Endothelial cell of umbilical vein (primary cell): ENCODE data around the gene NEDD4L. TPM values are rescaled to one million over a fixed set of nuclear protein-coding genes. Genes with fewer than 3 reads are reported as not detected.

Experiments
- BruUV-seq: library from RNA; stranded (reverse); fragments of 400-500 nt; replicated peaks from 2 replicates; lab custom pipeline; 2021; lab: Mats Ljungman, UMichigan
- CTCF ChIA-PET: fragments of 300-600, 350-600 bp; sonication (Branson Sonifier 250); formaldehyde crosslinking; loops from one replicate; lab custom pipeline; 2021; ENCODE audit warnings: antibody characterized with exemption, inconsistent platforms; lab: Charles Lee
- POLR2A ChIA-PET: fragments of 300-600, 350-600 bp; sonication (Branson Sonifier 250); formaldehyde crosslinking; loops from one replicate; lab custom pipeline; 2021; ENCODE audit warnings: antibody characterized with exemption, inconsistent platforms; lab: Charles Lee
- DNase-seq: peaks from one replicate; pipeline ENCODE4 v3.0.0-alpha.2; 2011; ENCODE audit warnings: low read depth, low spot score
- FAIRE-seq: peaks from 2 replicates; lab custom pipeline; 2011; peaks lifted over from hg19 to GRCh38; lab: Jason Lieb, UNC
- H2AFZ ChIP-seq: 2 replicates; pipeline ENCODE4 v1.6.0; 2012; ENCODE audit warnings: low read depth, low read length, control low read depth, inconsistent platforms
- H3K27ac ChIP-seq: 2 replicates; pipeline ENCODE4 v1.5.1; 2011; ENCODE audit warnings: low read depth, mild to moderate bottlenecking, control low read depth, low read length, moderate library complexity; ENCODE audit not compliant: insufficient read depth
- H3K27me3 ChIP-seq, 2 experiments: 2 replicates each; pipeline versions ENCODE4 v1.6.0 to v1.6.1; 2011; ENCODE audit warnings: low read length in 2 of 2, mixed read lengths in 1 of 2; ENCODE audit not compliant: control insufficient read depth in 2 of 2, insufficient read depth in 2 of 2
- H3K36me3 ChIP-seq, 2 experiments: 2 replicates in 1 of 2; 3 replicates in 1 of 2; pipeline ENCODE4 v1.5.1; 2011; ENCODE audit warnings: low read length in 2 of 2, mild to moderate bottlenecking in 1 of 2, moderate library complexity in 1 of 2; ENCODE audit not compliant: control insufficient read depth in 2 of 2, insufficient read depth in 2 of 2; ENCODE audit errors: extremely low read depth in 1 of 2
- H3K4me1 ChIP-seq: 3 replicates; pipeline ENCODE4 v1.5.1; 2011; ENCODE audit warnings: mild to moderate bottlenecking, low read length; ENCODE audit not compliant: control insufficient read depth, insufficient read depth; ENCODE audit errors: extremely low read depth
- H3K4me2 ChIP-seq: 2 replicates; pipeline ENCODE4 v1.6.1; 2011; ENCODE audit warnings: low read length, control low read depth, mixed read lengths; ENCODE audit not compliant: insufficient read depth
- H3K4me3 ChIP-seq, 3 experiments: fragments of 200-600 bp in 1 of 3; sonication (generic), shearing (Covaris generic) in 1 of 3; replicated peaks in 1 of 3; 2 replicates each; pipeline ENCODE4 v1.5.1; 2011 to 2016; ENCODE audit warnings: control low read depth in 3 of 3, low read length in 3 of 3, mild to moderate bottlenecking in 2 of 3, inconsistent platforms in 1 of 3, low read depth in 1 of 3, moderate library complexity in 1 of 3; ENCODE audit not compliant: insufficient read depth in 1 of 3
- H3K79me2 ChIP-seq: 2 replicates; pipeline ENCODE4 v1.6.0; 2012; ENCODE audit warnings: low read length, inconsistent platforms; ENCODE audit not compliant: control insufficient read depth, insufficient read depth
- H3K9ac ChIP-seq: replicated peaks from 2 replicates; pipeline ENCODE3; 2011; ENCODE audit warnings: low read length, control low read depth; ENCODE audit not compliant: insufficient read depth; ENCODE audit errors: extremely low read depth
- H3K9me1 ChIP-seq: replicated peaks from 3 replicates; pipeline ENCODE4 v1.6.0; 2011; ENCODE audit warnings: mild to moderate bottlenecking, low read length; ENCODE audit not compliant: control insufficient read depth, insufficient read depth; ENCODE audit errors: extremely low read depth
- H3K9me3 ChIP-seq: replicated peaks from 2 replicates; pipeline ENCODE4 v1.5.1; 2012; ENCODE audit warnings: low read length, inconsistent platforms; ENCODE audit not compliant: control insufficient read depth, insufficient read depth
- H4K20me1 ChIP-seq: replicated peaks from 2 replicates; pipeline ENCODE3; 2011; ENCODE audit warnings: mild to moderate bottlenecking, low read length; ENCODE audit not compliant: control insufficient read depth, insufficient read depth; ENCODE audit errors: extremely low read depth
- JUN ChIP-seq: IDR thresholded peaks from 2 replicates; pipeline ENCODE4 v1.6.1; 2011; ENCODE audit warnings: borderline replicate concordance, low read depth; ENCODE audit not compliant: insufficient read length, insufficient read depth
- MYC ChIP-seq: IDR thresholded peaks from one replicate; pipeline ENCODE4 v1.6.1; 2011; ENCODE audit warnings: mild to moderate bottlenecking, low read depth, low read length
- POLR2A ChIP-seq: IDR thresholded peaks from 2 replicates; pipeline ENCODE4 v1.6.1; 2012; ENCODE audit warnings: low read depth, mild to moderate bottlenecking, control low read depth, low read length
- dilution Hi-C: fragments of 300-500 bp; cut with MboI; formaldehyde crosslinking; loops from one replicate; pipeline ENCODE4 v1.15.0; 2019; ENCODE audit warnings: low sequenced_read_pairs; ENCODE audit not compliant: extremely low pct_ligation_motif_present
- intact Hi-C: fragments of 100-400 bp; cut with micrococcal nuclease; formaldehyde crosslinking; loops from one replicate; pipeline ENCODE4 v1.10.0; 2022
- polyA plus RNA-seq, 4 experiments: library from polyadenylated mRNA; depleted of rRNA in 3 of 4; stranded (reverse) in 3 of 4; unstranded in 1 of 4; fragments of >200 nt; gene quantifications; 2 replicates each; pipeline versions ENCODE4 v1.2.1 to v1.2.3, GENCODE V29; 2011 to 2012; ENCODE audit warnings: missing spikeins in 1 of 4
- total RNA-seq: library from RNA; stranded (reverse); gene quantifications from 2 replicates; pipeline ENCODE4 v1.2.3, GENCODE V29; 2021

The NEDD4L gene
- total and polyA plus RNA-seq, 2 donors (not counting 3 experiments of a cell fraction or from before 2014, with no cell fraction given) = 20.5 to 78.9 TPM

- DNase-seq = no peak
- no peak overlapping the region for H3K27ac ChIP-seq
- FAIRE-seq = no peak
- POLR2A ChIA-PET = no interaction called here
- dilution Hi-C loops (no loop called here), intact Hi-C loops (no loop called here)
- no peaks in the 10 kb centered on the region for H3K36me3 ChIP-seq
- H3K9me1 ChIP-seq = no peaks in the 10 kb centered on the region
- no peak for TF ChIP-seq MYC
- no peak overlapping the region for H3K9ac ChIP-seq
- no peaks in the 10 kb centered on the region for H4K20me1 ChIP-seq
- H2AFZ ChIP-seq = no peak overlapping the region
- CTCF ChIA-PET = interaction anchor here (1.0 to 1.5 kb wide), 3 partner anchors 11 to 108 kb away, joined by 3 to 5 read pairs (median 4); no protein-coding TSS in a partner anchor
- peaks cover 27% of the 10 kb centered on the region for H3K4me1 ChIP-seq
- no TSS peak for BruUV-seq
- H3K4me2 ChIP-seq = no peak overlapping the region
- no peaks in the 10 kb centered on the region for H3K27me3 ChIP-seq
- H3K4me3 ChIP-seq = no peak overlapping the region
- H3K9me3 ChIP-seq = no peaks in the 10 kb centered on the region
- H3K79me2 ChIP-seq = no peaks in the 10 kb centered on the region
These were observed 169.4 kb downstream of the NEDD4L start for GRCh38 chr18:58213440-58213839.

GRCh38 chr18:58215011-58215410 lies 171.0 kb downstream of the NEDD4L start:
- TF ChIP-seq JUN = no peak
- no peak for TF ChIP-seq POLR2A
- no peak for DNase-seq
- Histone ChIP-seq H3K4me1 (peaks cover 23% of the 10 kb centered on the region), H3K27me3 (no peaks in the 10 kb centered on the region), H4K20me1 (no peaks in the 10 kb centered on the region), H3K4me2 (no peak overlapping the region), H3K9me1 (no peaks in the 10 kb centered on the region), H3K9me3 (no peaks in the 10 kb centered on the region), H3K4me3 (no peak overlapping the region), H2AFZ (no peak overlapping the region), H3K9ac (no peak overlapping the region), H3K27ac (no peak overlapping the region), H3K79me2 (no peaks in the 10 kb centered on the region), H3K36me3 (no peaks in the 10 kb centered on the region)
- no peak for FAIRE-seq
- dilution Hi-C loops = no loop called here
- intact Hi-C loops = no loop called here
- POLR2A ChIA-PET = no interaction called here
- no TSS peak for BruUV-seq
- CTCF ChIA-PET = interaction anchor here (1.4 to 1.5 kb wide), 2 partner anchors 9 to 10 kb away, joined by 4 to 5 read pairs; no protein-coding TSS in a partner anchor
